Activated T-cell treated with anti-CD3 and anti-CD28 coated beads for 1 hour (primary cell): ENCODE data around the gene BMP8B.
"Not testable (repeated sequence)": the region's sequence is repeated elsewhere in the genome, so short reads cannot be mapped to it uniquely, and the experiment has no call there.

Experiments used
- DNase-seq: peaks from one replicate; pipeline ENCODE4 v3.0.0-alpha.2; 2020; ENCODE audit warnings: low read depth

The BMP8B gene

GRCh38 chr1:39788758-39789570 is at the start of gene BMP8B:
Gene BMP8B (minus strand): TSS chr1:39788865. CDS start chr1:39788485, 380 bp downstream.
- DNase-seq, result peak; percentile 17

- no peak for DNase-seq
Observed at GRCh38 chr1:39836595-39837110, 48.0 kb upstream of the BMP8B start.

- no peak for DNase-seq
Observed at GRCh38 chr1:39835935-39836594, 47.4 kb upstream of the BMP8B start.

GRCh38 chr1:39835110-39835509 is 46.4 kb upstream of the BMP8B start:
- DNase-seq, result no peak

GRCh38 chr1:39833621-39834385 is 45.1 kb upstream of the BMP8B start:
- no peak for DNase-seq

GRCh38 chr1:39833121-39833520 is 44.5 kb upstream of the BMP8B start:
- DNase-seq, result no peak

GRCh38 chr1:39832294-39832693 is 43.6 kb upstream of the BMP8B start:
- DNase-seq, result no peak

- DNase-seq, result no peak
Observed at GRCh38 chr1:39829791-39830533, 41.3 kb upstream of the BMP8B start.

GRCh38 chr1:39828734-39829133 is 40.1 kb upstream of the BMP8B start:
- DNase-seq, result no peak

- DNase-seq, result not testable (repeated sequence)
Observed at GRCh38 chr1:39828255-39828654, 39.6 kb upstream of the BMP8B start.

- DNase-seq, result no peak
Observed at GRCh38 chr1:39827201-39827600, 38.5 kb upstream of the BMP8B start.

GRCh38 chr1:39826583-39826982 is 37.9 kb upstream of the BMP8B start:
- DNase-seq, result no peak

GRCh38 chr1:39825432-39825941 is 36.8 kb upstream of the BMP8B start:
- DNase-seq, result no peak

- DNase-seq, result not testable (repeated sequence)
Observed at GRCh38 chr1:39823450-39823849, 34.8 kb upstream of the BMP8B start.

- DNase-seq, result no peak
Observed at GRCh38 chr1:39822146-39822545, 33.5 kb upstream of the BMP8B start.

- DNase-seq, result no peak
Observed at GRCh38 chr1:39819091-39819812, 30.6 kb upstream of the BMP8B start.

GRCh38 chr1:39818482-39818881 is 29.8 kb upstream of the BMP8B start:
- DNase-seq, result no peak

GRCh38 chr1:39817091-39817932 is 28.6 kb upstream of the BMP8B start:
- DNase-seq, result peak; percentile 39

GRCh38 chr1:39816415-39817090 is 27.9 kb upstream of the BMP8B start:
- peak; percentile 4 for DNase-seq
